ENCODE measurements around the gene GPC6.

The GPC6 gene

DNA sequence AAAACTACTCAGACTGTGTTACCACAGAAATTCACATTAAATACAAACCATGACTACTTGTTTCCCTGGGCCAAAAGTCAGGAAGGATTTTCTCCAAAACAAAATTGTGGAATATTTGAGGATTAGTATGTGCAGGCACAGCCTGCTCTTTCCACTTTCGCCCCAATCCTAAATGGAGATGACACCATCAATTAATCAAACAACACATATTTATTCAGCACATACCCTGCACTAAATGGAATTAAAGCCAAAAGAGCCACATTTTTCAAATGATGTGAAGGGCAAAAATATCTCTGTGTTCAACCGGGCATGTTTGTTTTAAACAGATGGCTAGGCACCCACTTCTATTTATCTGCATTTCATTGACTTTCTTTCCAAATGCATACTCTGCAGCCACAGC, 729.8 kb downstream of the GPC6 start:
- H3K4me3 ChIP-seq (ENCODE audit: low read depth, low read length): no peak overlapping the region
- no peak for DNase-seq (ENCODE audit: low read depth)
- TF ChIP-seq MYC (IDR thresholded peaks at IDR 0.05; ENCODE audit: low read depth, low read length): no peak
- no peak for TF ChIP-seq POLR2A (IDR thresholded peaks at IDR 0.05; ENCODE audit: extremely low read depth, insufficient read length)
- TF ChIP-seq, protein P1, sequence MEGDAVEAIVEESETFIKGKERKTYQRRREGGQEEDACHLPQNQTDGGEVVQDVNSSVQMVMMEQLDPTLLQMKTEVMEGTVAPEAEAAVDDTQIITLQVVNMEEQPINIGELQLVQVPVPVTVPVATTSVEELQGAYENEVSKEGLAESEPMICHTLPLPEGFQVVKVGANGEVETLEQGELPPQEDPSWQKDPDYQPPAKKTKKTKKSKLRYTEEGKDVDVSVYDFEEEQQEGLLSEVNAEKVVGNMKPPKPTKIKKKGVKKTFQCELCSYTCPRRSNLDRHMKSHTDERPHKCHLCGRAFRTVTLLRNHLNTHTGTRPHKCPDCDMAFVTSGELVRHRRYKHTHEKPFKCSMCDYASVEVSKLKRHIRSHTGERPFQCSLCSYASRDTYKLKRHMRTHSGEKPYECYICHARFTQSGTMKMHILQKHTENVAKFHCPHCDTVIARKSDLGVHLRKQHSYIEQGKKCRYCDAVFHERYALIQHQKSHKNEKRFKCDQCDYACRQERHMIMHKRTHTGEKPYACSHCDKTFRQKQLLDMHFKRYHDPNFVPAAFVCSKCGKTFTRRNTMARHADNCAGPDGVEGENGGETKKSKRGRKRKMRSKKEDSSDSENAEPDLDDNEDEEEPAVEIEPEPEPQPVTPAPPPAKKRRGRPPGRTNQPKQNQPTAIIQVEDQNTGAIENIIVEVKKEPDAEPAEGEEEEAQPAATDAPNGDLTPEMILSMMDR (IDR thresholded peaks at IDR 0.05; ENCODE audit: low read depth, low read length): no peak
- TF ChIP-seq, protein P2, sequence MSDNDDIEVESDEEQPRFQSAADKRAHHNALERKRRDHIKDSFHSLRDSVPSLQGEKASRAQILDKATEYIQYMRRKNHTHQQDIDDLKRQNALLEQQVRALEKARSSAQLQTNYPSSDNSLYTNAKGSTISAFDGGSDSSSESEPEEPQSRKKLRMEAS (IDR thresholded peaks at IDR 0.05; ENCODE audit: low read depth, low read length): no peak

DNA sequence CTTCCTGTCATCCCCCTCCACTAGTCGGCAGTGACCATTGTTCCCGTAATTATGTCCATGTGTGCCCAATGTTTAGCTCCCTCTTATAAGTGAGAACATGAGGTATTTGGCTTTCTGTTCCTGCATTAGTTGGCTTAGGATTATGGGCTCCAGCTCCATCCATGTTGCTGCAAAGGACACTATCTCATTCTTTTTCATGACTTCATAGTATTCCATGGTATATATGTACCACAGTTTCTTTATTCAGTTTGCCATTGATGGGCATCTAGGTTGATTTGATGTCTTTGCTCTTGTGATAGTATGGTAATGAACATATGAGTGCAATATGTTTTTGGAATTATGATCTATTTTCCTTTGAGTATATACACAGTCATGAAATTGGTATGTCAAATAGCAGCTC, 730.8 kb downstream of the GPC6 start:
- H3K4me3 ChIP-seq (ENCODE audit: low read depth, low read length): no peak overlapping the region
- no peak for TF ChIP-seq POLR2A (IDR thresholded peaks at IDR 0.05; ENCODE audit: extremely low read depth, insufficient read length)
- no peak for DNase-seq (ENCODE audit: low read depth)

DNA sequence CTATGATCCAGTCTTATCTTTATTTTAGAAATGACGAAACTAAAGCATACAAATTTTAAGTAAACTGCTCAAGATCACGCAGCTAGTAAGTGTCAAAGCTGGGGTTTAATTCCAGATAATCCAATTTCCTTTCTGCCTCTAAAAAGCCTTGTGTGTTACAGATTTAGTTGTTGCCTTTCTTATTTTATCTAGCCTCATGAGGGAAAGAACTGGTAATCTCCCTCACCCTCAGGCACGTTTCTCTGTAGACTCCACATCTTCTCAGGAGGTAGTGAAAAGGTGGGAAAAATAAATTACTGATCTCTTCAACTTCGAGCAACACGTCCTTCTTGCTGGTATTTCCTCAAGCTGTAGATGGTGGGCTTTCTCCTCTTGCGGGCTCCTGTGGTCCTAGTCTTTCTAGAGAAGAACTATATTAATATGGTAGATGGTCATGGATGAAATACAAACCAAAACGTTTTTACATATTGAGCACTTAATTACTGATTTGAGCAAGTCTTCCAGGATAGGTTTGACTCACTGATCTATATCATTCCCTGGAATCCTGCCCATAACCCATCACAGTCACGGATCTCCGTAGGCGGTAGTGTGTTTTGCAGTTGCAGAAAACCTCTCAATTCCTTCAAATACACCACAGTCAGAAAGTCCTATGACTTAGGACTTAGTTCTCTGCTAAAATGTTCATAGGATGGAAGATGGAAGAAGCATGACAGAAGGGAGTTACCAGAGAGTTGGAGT, 733.4 kb downstream of the GPC6 start:
- H3K4me3 ChIP-seq (ENCODE audit: low read depth, low read length): no peak overlapping the region
- no peak for DNase-seq (ENCODE audit: low read depth)
- TF ChIP-seq, protein P2 (IDR thresholded peaks at IDR 0.05; ENCODE audit: low read depth, low read length): no peak

DNA sequence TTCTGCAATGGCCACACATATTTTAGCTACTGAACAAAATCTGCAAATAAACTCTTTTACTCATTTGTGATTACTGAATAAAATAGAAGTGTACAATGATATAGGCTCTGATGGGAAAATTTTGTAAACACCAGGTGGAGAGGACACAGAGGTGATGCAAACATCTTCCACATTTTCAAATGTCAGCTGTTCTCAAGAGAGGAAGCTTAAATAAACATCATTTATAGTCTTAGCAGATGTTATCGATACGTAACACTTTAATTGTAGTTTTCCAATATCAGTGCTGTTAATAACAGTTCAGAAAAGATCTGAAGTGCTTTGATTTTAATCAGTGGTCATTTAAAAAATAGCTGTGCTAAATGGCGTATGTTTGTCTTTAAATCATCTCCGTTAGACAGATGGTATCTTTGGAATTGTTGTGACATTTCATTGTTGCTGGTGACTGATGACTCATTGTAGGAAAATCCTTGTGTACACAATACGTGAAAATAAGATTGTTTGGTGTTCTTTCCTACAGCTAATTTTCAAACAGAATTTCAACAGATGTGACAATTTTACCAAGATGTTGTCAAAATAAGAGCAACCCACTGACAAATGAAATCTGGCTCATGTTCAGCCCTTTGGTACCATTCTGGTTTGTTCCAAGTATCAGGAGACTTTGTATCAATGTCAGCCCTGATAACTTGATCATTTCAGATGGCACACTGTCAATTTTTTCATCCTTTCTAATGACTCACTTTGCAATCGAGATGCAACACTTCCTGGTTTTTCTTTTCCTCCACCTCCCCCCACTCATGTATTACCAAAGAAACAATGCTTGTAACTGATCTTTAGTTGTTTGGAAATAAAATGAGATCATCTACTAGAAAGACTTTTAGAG, 736.9 kb downstream of the GPC6 start:
- no peak overlapping the region for H3K4me3 ChIP-seq (ENCODE audit: low read depth, low read length)
- no peak for DNase-seq (ENCODE audit: low read depth)
- TF ChIP-seq MYC (IDR thresholded peaks at IDR 0.05; ENCODE audit: low read depth, low read length) (no peak), POLR2A (IDR thresholded peaks at IDR 0.05; ENCODE audit: extremely low read depth, insufficient read length) (no peak)
- TF ChIP-seq, protein P2 (IDR thresholded peaks at IDR 0.05; ENCODE audit: low read depth, low read length): no peak
- TF ChIP-seq, protein P1 (IDR thresholded peaks at IDR 0.05; ENCODE audit: low read depth, low read length): no peak

DNA sequence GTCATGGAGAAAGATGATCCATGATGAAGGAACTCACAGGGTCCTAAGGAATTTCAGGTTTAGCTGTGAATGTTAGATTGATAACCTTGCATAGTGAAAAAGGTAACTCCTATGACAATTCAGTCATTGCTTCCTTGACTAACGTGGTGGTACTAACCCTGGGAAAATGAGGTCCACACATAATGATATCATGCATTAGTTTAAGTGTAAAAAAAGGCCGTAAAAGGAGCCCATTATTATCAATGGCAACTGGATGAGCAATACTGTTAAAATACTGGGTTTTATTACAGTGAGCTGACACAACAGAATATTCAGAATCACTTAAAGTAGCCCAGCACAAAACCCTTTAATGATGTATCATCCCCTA, 737.5 kb downstream of the GPC6 start:
- TF ChIP-seq, protein P2 (IDR thresholded peaks at IDR 0.05; ENCODE audit: low read depth, low read length): no peak
- TF ChIP-seq MYC (IDR thresholded peaks at IDR 0.05; ENCODE audit: low read depth, low read length) (no peak), POLR2A (IDR thresholded peaks at IDR 0.05; ENCODE audit: extremely low read depth, insufficient read length) (no peak)
- TF ChIP-seq, protein P1 (IDR thresholded peaks at IDR 0.05; ENCODE audit: low read depth, low read length): no peak
- H3K4me3 ChIP-seq (ENCODE audit: low read depth, low read length): no peak overlapping the region
- DNase-seq (ENCODE audit: low read depth): no peak

DNA sequence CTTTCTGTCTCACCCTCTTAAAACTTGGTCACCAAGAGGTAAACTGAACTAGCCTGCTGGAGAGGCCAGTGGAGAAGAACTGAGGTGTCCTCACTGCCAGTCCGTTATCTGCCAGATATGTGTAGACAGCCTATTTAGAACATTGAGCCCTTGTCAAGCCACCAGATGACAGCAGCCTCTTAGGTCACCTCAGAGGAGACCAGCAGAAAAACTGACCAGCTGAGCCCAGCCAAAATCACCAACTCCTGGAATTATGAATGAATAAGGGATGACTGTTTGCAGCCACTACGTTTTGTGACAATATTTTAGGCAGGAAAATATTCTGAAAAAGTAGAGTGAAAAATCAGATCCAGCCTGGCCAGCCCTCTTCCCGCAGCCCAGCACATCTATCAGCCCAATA, 739.0 kb downstream of the GPC6 start:
- DNase-seq (ENCODE audit: low read depth): no peak
- H3K4me3 ChIP-seq (ENCODE audit: low read depth, low read length): no peak overlapping the region
- TF ChIP-seq, protein P2 (IDR thresholded peaks at IDR 0.05; ENCODE audit: low read depth, low read length): no peak
- TF ChIP-seq, protein P1 (IDR thresholded peaks at IDR 0.05; ENCODE audit: low read depth, low read length): no peak
- TF ChIP-seq MYC (IDR thresholded peaks at IDR 0.05; ENCODE audit: low read depth, low read length): no peak
- no peak for TF ChIP-seq POLR2A (IDR thresholded peaks at IDR 0.05; ENCODE audit: extremely low read depth, insufficient read length)

All from NB4 (cell line).